Hematopoietic multipotent progenitor cell treated with erythropoietin and hydrocortisone succinate and interleukin-3 and kit ligand, for 17 days (in vitro differentiated cells): ENCODE data around the gene C16orf95.
"Not testable (repeated sequence)": the region's sequence is repeated elsewhere in the genome, so short reads cannot be mapped to it uniquely, and the experiment has no call there.

Experiments used
- DNase-seq: peaks from one replicate; pipeline ENCODE4 v3.0.0-alpha.2; 2015; ENCODE audit warnings: low spot score

Gene C16orf95, protein sequence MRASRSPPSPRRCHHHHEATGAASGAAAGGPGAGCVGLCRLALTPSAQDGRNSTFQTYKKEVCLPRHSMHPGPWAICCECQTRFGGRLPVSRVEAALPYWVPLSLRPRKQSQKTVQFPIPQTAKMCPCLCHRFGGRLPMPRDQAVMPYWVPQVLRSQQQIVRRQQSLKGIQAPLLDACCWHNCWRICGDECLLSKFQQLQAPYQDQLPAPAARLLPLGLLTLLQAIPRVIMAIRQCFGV

DNA sequence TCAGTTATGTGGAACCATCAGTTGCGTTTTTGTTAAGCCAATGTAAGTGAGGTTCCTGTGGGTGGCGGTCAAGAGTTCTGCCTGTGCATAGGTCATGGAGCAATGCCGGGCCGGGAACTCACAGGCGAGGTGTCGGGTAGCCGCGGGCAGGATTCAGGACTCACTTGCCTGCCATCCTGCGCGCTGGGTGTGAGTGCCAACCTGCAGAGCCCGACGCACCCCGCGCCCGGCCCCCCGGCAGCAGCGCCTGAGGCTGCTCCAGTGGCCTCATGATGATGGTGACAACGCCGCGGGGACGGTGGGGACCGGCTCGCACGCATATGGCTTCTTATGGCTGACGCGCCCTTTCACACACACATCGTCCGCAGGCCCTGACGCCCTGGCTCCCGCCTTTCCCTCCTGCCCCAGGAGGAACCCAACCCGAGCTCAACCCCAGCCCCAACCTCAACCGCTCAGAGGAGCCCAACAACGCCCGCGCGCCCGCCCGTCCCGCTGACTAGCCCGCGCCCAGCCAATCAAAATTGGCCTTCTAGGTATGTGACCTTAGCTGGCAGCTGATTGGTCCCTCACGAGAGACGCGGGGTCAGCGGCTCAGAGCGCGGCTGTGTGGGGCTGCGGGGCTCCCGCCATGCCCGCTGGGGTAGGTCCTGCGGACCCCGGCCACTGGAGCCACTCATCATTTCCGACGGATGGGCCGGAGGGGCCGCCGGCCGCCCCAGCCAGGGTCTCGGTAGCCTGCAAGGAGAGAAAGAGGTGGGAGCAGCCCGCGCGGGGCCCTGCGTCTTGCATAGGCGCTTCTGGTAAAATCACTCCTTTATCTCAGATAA, at the start of gene C16orf95:
TSS of gene C16orf95 (minus strand) at position 470 of the 827 bp plus-strand sequence. CDS start at position 320, 150 bp downstream.
- peak; percentile 96 for DNase-seq

DNA sequence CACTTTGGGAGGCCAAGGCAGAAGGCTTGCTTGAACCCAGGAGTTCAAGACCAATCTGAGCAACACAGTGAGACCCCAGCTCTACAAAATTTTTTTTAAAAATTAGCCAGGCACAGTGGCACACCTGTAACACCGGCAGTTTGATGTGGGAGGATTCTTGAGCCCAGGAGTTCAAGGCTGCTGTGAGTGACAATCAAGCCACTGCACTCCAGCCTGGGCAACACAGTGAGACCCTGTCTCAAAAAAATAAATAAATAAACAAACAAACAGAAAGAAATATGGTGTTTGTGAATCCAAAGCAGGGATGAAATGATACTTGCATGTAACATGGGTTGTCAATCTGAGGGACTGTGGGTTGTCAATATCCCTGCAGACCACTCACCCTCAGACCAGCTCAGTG, 49.7 kb upstream of the C16orf95 start:
- no peak for DNase-seq

DNA sequence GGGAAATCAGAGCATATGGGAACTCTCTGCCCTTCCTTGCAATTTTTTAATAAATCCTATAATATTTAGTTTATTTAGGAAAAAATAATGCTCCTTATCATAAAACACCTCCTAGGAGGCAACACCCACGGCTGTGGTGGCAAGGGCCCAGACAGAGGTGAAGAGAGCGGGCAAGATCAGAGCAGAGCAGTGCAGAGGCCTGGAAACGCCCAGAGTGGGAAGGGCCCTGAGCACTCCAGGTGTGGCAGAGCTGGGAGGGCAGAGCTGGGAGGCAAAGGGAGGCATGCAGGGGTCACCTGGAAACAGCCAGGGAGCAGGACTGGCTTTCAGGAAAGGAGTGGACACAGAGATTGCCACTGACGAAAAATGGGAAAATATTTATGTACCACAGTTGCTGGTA, 49.1 kb upstream of the C16orf95 start:
- DNase-seq: no peak

DNA sequence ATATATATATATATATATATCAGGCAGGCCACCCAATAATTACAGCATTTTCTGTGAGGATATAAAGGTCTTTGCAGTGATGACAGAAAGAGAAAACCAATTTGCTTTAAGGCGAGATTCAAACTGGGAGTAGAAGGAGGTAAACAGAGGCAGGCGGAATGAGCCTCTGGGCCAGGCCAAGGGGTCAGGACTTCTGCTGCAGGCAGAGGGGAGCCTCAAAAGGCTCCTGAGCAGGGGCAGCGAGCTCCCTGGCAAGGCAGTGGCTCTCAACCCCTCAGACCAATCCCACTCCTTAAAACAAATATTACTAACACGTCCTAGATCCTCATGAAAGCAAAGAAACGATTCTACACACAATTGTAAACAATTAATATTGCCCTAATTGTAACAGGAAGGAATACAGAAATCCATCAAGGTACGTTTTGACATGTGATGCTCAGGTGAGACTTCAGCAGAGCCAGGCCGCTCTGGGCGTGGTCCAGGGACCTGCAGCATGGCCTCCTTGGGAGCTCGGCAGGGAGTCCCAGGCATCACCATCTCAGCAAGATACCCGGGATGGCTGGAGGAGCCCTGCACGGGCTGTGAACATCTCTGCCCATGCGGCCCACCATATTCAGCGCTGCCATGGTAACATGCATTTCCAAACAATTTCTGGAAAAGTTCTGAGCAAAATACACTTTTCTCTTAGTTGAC, 48.0 kb upstream of the C16orf95 start:
- no peak for DNase-seq

DNA sequence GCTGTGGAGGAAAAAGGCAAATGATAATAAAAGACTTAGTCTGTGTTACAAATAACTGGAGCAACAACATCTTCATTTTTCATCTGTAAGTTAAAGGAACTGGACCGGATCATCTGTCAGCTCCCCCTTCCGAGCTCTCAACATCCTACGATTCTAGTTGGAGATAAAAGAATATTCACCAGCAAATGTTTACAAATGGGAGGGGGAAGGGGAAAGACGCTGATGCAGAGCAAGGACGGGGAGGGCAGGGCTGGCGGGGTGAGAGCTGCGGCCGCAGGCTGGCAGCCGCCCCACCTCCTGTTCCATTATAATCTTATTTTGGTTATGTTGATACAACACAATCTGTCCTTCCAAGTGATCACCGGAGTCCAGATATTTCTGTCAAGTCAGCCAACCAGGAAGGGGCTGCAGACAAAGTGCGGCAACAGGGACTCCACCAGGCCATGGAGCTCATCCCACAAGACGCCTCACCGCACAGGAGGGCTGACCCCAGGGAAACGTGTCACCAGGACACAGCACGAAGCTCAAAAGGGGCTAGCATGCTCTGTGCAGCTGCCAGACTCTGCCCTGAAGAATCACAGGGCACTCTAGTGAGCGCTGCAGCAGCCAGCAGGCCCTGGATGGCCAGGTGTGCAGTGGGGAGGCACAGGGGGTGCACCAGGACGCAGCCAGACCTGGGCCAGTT, 46.7 kb upstream of the C16orf95 start:
- no peak for DNase-seq

DNA sequence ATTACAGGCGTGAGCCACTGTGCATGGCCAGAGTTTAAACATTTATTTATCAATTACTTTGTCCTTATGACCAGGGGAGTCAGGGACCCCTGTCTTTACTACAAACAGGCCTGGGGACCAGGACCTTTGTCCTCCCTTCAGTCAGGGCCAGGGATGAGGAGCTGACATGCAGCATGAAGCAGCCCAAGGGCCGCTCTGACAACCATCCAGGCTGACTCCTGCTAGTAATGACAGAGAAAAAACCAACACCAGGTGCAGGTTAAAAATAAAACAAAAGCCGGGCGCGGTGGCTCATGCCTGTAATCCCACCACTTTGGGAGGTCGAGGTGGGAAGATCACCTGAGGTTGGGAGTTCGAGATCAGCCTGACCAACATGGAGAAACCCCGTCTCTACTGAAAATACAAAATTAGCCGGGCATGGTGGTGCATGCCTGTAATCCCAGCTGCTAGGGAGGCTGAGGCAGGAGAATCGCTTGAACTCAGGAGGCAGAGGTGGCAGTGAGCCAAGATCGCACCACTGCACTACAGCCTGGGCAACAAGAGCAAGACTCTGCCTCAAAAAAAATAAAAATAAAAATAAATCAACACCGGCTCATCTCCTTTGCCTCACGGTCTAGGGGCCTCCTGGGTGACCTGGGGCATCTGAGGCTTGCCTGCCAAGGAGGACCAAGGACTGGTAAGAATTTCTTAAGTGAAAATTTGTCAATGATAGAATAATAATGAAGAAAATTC, 45.8 kb upstream of the C16orf95 start:
- DNase-seq: not testable (repeated sequence)

DNA sequence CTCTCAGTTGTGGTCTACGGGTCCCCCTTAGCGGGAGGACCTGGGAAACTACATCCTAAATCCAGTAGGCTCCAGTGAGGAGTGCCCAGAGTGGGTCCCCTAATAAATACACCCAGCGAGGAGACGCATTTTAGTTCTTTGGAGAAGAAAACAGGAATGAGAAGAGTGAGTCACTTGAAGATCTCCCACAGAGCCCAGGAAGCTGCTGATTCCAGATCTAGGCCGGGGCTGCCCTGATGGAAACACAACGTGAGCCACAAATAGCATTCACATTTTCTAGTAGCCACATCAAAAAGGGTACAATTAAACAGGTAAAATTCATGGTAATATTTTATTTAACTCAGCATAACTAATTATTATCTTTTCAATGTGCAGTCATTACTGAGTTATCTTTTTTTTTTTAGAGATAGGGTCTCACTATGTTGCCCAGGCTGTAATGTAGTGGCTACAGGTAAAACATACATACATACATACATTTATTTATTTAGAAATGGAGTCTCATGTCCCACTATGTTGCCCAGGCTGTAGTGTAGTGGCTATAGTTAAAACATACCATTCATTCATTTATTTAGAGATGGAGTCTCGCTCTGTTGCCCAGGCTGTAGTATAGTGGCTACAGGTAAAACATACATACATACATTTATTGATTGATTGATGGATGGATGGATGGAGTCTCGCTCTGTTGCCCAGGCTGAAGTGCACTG, 44.9 kb upstream of the C16orf95 start:
- no peak for DNase-seq

DNA sequence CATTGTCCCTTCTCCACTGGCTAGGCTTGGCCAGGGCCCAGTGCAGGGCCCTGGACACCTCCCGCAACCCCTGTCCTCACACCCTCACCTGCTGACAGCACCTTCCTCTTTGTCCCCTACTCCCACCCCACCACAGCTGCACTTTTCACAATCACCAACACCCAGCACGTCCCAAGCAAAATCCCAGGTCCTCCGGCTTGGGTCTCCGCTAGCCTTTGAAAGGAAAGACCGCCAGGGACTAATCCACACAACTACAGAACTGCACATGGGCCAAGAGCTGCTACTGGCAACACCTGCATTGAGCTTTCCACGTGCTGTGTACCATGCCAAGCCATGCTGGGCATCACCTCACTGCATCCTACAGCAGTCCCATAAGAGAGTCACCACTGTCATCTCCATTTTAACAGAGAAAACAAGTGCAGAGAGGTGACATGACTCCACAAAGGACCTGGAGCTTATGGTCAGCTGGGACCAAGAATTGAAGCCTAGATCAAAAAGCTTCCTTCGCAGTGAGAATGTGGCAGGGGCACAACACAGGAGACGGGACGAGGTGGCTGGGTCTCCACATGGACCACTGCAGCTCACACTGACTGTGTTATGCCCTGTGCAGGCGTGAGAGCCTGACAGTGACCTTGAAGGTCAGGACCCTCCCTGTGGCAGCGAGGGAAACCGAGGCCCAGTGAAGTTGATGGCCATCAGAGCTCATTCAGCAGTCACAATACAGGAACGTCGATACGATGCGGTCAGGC, 43.8 kb upstream of the C16orf95 start:
- DNase-seq: no peak

DNA sequence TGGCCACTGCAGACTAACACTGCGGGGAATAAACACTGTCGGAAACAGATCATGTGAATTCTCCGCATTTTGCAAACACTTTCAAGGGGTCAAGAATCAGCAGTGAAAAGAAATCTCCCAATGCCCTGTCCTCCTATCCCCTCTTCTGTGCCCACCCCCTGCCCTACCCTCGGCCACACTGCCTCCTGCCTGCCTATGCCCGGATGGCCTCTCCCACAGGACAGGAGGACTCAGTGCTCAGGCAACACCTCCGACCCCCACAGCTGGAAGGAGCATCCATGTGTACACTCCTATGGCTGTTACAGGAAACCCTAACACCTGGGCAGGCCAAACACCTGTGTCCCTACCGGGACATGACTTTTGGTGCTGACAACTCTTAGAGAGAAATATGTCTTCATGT, 41.9 kb upstream of the C16orf95 start:
- no peak for DNase-seq

DNA sequence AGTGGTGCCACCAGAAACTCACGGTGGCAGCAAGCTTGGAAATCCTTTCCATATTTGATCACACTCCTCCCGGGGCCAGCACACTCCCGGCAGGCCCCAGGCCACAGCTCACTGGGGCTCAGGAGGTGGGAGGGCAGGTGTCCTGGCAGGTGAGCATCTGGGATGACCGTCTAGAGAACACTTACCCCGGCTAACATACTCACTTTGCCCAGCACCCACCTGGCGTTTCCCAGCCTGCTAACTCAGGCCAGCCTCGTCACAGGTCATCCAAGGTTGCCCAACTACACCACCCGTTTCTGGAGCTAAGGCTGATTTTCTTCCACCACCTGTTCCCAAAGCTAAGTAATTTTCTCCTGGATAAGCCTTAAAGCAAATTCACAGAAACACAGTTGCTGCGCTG, 41.5 kb upstream of the C16orf95 start:
- no peak for DNase-seq

DNA sequence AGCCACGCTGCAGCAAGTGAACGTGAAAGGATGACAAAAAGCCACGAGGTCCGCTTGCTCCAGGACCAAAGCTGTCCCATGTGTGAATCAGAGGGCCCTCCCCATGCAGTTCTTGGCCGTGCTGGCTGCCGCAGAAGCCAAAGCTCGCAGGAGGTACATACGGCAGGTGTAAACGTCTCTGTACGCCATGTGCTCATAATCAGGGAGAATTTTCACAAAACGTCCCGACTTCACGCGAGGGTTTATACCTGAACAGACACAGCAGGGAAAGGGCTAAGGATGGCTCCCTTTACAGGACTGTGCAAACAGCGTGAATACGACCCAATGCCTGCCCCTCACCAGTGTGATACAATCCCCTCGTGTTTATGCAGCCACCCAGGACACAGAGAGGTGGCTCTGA, 41.1 kb upstream of the C16orf95 start:
- no peak for DNase-seq

DNA sequence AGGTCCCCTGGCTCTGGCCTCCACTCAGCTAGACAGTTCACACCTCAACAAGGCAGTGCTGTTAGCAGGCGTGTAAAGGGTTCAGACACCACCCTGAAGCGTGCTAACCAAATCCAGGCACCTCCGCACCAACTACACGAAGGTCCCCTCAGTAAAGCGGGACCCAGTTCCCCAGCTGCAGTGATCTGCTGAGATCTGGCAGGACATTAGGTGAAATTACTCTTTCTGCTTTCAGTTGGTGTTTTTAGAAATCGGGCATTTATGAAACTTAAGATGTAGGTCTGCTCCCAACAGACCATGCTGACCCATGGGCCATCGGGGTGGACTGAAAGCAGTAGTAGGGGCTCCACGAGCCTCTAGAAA, 39.3 kb upstream of the C16orf95 start:
- DNase-seq: no peak

DNA sequence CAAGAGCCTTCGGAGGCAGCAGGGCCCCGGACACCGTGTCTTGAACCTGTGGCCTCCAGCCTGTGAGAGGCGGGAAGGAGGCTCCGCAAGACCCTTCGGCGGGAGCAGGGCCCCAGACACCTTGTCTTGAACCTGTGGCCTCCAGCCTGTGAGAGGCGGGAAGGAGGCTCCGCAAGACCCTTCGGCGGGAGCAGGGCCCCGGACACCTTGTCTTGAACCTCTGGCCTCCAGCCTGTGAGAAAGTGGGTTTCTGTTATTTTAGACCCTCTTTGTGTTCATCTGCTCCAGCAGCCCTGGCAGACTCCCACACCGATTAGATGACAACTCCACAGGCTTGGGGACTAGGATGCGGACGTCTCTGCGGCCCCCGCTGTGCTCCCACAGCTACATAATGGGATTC, 36.4 kb upstream of the C16orf95 start:
- DNase-seq: no peak

DNA sequence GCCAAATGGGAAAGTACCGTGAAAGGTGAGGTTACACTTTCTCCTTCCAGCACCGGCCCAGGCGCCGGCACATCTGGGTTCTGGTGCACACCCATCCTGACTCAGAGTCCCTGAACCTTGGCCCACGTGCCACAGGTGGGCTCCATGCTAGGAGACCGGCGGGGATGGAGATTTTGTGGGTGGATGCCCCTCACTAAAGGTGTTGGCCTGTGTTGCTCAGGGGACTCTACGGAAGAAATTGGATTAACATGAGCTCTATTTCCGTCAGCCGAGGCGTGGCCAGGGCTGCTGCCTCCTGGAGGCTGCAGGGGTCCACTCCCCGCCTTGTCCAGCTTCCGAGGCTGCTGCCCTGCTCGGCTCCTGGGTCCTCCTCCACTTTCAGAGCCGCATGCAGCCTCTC, 35.6 kb upstream of the C16orf95 start:
- DNase-seq: no peak

DNA sequence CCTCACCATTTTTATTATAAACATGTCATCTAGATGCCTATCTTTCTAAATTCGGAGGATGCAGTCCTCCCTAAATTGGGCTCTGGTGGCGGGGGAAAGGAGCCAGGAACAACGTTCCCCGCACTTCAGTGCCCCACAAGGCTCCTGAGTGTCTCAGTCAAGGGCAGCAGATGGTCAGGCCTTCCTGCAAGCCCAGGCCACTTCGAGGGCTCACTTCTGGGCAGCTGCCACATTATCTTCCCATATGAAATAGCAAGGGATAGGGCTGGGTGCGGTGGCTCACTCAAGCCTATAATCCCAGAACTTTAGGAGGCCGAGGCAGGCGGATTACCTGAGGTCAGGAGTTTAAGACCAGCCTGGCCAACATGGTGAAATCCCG, 34.1 kb upstream of the C16orf95 start:
- DNase-seq: no peak

DNA sequence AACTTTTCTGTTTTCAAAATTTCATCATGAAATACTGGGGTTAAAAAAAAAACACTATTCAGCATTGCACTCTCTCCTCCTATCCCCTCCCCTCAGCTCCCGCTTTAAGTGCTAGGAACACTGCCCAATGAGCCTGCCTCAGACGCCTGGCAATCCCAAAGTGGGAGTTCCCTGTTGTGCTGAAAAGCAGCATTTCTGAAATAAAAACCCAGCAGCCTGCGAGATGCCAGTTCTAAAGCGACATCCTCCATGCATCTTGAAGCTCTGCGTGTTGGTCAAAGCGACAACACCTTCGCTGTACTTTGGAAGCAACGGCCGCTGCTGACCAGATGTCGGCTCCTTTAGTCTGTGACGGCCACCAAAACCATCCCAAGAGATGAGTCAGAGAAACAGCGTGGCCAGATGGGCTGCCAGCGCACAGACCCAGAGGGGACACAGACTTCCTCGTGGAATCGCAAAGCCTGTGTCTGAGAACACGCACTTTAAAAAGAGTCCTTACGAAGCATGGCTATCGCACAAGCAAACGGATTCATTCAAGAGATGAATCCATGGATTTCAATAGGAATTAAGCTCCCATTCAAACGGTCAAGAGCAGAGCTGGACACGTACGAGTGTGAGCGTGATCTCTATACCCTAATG, 33.6 kb upstream of the C16orf95 start:
- DNase-seq: no peak

DNA sequence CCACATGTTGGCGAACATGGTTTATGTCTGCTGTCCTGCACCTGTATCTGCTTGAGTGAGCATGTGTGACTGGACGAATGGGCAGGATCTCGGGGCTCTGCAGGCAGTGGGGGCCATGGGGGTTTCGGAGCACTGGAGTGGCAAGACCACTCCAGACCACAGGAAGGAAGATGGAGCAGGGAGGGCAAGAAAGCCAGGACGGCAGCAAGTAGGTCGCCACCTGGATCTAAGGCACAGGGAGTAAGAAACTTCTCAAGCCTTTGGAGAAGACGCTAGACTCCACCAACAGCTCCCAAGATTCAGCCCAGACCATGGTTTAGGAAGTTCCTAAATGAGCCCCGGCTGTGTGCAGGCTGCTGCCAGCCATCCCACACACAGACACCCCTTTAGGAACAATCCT, 32.8 kb upstream of the C16orf95 start:
- no peak for DNase-seq

DNA sequence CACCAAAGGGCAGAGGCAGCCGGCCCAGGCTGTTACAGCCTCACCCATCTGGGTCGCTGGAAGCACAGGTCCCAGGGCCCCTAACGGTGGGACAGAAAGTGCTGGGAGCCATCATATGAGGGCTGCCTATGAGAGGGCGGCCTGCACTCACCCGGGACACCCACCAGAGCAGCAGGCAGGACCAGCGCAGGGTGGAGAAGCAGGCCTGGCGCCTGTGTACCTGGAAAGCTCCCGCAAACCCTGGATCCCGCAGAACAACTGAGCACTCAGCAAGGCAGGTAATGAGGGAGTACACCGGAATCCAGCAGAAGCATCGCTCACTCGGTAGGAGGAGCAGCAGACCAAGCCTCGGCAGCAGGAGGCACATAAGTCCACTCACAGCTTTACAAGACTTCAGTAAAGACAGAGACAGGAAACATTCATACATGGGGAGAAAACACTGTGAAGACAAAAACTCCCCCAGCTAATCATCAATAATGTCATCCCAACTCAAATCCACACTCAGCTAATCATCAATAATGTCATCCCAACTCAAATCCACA, 31.5 kb upstream of the C16orf95 start:
- DNase-seq: no peak

DNA sequence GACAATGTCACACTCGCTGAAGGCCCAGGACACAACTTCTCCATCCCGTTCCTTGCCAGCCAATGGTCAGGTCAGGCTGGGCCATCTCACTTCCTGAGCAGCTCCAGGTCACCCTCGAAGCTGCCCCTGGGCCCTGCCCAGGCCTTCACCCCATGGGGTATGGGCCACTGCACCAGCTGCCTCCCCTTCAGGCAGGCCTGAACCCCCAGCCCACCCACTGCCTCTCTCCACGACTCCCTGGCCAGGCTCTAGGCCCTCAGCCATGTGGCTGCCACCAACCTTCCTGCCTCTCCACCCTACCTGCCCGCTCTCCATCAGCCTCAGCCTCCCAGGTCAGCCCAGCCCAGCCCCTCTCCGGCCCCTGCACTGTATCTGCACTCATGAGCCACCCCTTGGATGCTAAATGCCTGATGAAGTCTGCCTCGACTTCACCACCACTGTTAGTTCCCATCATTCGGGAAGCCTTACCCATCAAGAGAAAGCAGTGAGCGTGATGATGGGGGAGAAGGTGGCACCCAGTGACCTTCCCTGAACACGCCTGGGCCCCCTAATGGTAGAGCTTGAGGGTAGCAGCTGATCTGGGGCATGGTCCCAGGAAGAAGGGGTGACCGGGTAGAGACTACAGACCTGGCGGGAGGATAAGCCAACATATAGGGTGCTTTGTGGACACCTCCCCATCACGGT, 30.9 kb upstream of the C16orf95 start:
- DNase-seq: no peak
